PC-3 (cell line): Measurements from ENCODE around the gene ELAPOR1. TPM values are rescaled to one million over a fixed set of nuclear protein-coding genes. Genes with fewer than 3 reads are reported as not detected.

Experiments used
- ATAC-seq: fragments of 200-7000 bp; cut with Tn5 transposase; 2 replicates; pipeline ENCODE4 v1.9.1; 2020; ENCODE audit warnings: mild to moderate bottlenecking, moderate library complexity
- BruUV-seq: library from RNA; stranded (reverse); fragments of 400-500 nt; replicated peaks from 2 replicates; lab custom pipeline; 2021; lab: Mats Ljungman, UMichigan
- CTCF ChIA-PET: fragments of 300-600 bp; sonication (Branson Sonifier 250); formaldehyde crosslinking; loops from one replicate; lab custom pipeline; 2022; ENCODE audit warnings: antibody characterized with exemption; lab: Charles Lee
- POLR2A ChIA-PET: fragments of 300-600 bp; sonication (Branson Sonifier 250); formaldehyde crosslinking; loops from one replicate; lab custom pipeline; 2022; ENCODE audit warnings: antibody characterized with exemption; ENCODE audit not compliant: unreplicated experiment; lab: Charles Lee
- DNase-seq: peaks from one replicate; pipeline ENCODE4 v3.0.0-alpha.2; 2015
- H2AFZ ChIP-seq: fragments of 300-600 bp; sonication (generic); 2 replicates; pipeline ENCODE4 v1.6.0; 2016; ENCODE audit warnings: antibody characterized with exemption, low read length
- H3F3A ChIP-seq: fragments of 300-600 bp; sonication (generic); one replicate; pipeline ENCODE4 v1.6.0; 2017; ENCODE audit warnings: antibody characterized with exemption, low read length, control low read depth, mild to moderate bottlenecking; ENCODE audit not compliant: unreplicated experiment
- H3K27ac ChIP-seq: fragments of 300-600 bp; sonication (generic); 2 replicates; pipeline ENCODE4 v1.5.1; 2016; ENCODE audit warnings: mild to moderate bottlenecking, low read length
- H3K27me3 ChIP-seq: fragments of 300-600 bp; sonication (generic); 2 replicates; pipeline ENCODE4 v1.6.1; 2016; ENCODE audit warnings: low read length, mixed read lengths
- H3K36me3 ChIP-seq: fragments of 300-600 bp; sonication (generic); 2 replicates; pipeline ENCODE4 v1.6.1; 2016; ENCODE audit warnings: low read depth, mixed run types, low read length, mixed read lengths
- H3K4me1 ChIP-seq: fragments of 300-600 bp; sonication (generic); 2 replicates; pipeline ENCODE4 v1.5.1; 2016; ENCODE audit warnings: low read length; ENCODE audit not compliant: insufficient read depth
- H3K4me2 ChIP-seq: fragments of 300-600 bp; sonication (generic); 2 replicates; pipeline ENCODE4 v1.6.0; 2016; ENCODE audit warnings: low read length
- H3K4me3 ChIP-seq: fragments of 300-600 bp; sonication (generic); 2 replicates; pipeline ENCODE4 v1.5.1; 2016; ENCODE audit warnings: mild to moderate bottlenecking, low read length, mixed read lengths
- H3K79me2 ChIP-seq: fragments of 300-600 bp; sonication (generic); 2 replicates; pipeline ENCODE4 v1.6.1; 2017; ENCODE audit warnings: low read length, mixed read lengths
- H3K9ac ChIP-seq: fragments of 300-600 bp; sonication (generic); 2 replicates; pipeline ENCODE4 v1.6.0; 2016; ENCODE audit warnings: mild to moderate bottlenecking, low read length
- H3K9me2 ChIP-seq: fragments of 300-600 bp; sonication (generic); replicated peaks from 2 replicates; pipeline ENCODE4 v1.6.1; 2016; ENCODE audit warnings: mixed run types, low read length, mixed read lengths
- H3K9me3 ChIP-seq: fragments of 300-600 bp; sonication (generic); 2 replicates; pipeline ENCODE4 v1.6.1; 2016; ENCODE audit warnings: low read length, mixed read lengths
- H4K20me1 ChIP-seq: fragments of 300-600 bp; sonication (generic); 2 replicates; pipeline ENCODE4 v1.6.1; 2016; ENCODE audit warnings: low read length, mixed read lengths
- EZH2 ChIP-seq: fragments of 300-600 bp; sonication (generic); IDR thresholded peaks from one replicate; pipeline ENCODE4 v1.6.1; 2017; ENCODE audit warnings: antibody characterized with exemption, mild to moderate bottlenecking, low read length; ENCODE audit not compliant: unreplicated experiment
- EZH2phosphoT487 ChIP-seq: fragments of 300-600 bp; sonication (generic); IDR thresholded peaks from 2 replicates; pipeline ENCODE4 v1.6.1; 2018; ENCODE audit warnings: mild to moderate bottlenecking, antibody characterized with exemption, low read length, borderline replicate concordance
- intact Hi-C: fragments of 100-400 bp; cut with micrococcal nuclease; formaldehyde crosslinking; loops from 2 replicates; pipeline ENCODE4 v1.9.0; 2023
- total RNA-seq: library from RNA; depleted of rRNA; stranded (reverse); fragments of >200 nt; gene quantifications from 2 replicates; pipeline ENCODE4 v1.2.3, GENCODE V29; 2014
- TF ChIP-seq, protein P1 (sequence below): fragments of 300-600 bp; sonication (generic); conservative IDR thresholded peaks from 2 replicates; pipeline ENCODE4 v1.5.1; 2017; ENCODE audit warnings: antibody characterized with exemption, low read depth, mild to moderate bottlenecking, low read length

The ELAPOR1 gene
- total RNA-seq, 1 experiment from 2014 or later: 0.80 TPM

DNA sequence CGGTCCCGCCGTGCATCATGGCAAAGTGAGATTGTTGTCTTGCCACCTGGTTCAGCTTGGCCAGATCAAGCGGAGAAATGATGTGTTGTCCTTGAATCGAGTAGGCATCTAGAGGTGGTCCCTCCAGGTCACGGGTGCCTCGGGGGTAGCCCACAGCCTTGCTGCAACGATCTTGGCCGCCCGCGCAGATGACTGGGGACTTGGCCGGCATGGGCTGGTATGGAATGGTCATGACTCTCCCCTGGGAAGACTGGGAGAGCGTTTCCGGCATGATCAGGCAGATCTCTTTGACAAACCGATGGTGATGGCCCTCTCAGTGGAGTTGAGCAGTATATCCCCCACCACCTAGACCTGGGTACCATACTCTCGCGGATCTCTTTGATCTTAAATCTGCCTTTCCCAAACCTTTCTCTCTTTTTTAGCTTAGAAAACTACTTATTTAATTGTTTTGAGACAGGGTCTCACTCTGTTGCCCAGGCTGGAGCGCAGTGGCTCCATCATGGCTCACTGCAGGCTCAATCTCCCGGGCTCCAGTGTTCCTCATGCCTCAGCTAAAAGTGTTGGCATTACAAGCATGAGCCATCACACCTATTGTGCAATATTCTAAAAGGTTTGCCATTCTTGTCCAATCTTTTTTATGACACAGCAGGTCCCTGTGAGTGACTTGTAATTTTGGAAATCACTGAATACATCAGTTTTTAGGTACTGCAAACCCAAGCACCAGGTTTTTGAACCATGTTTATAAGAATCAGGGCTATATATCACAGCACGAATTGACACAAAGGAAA is 9.4 kb upstream of the ELAPOR1 start:
- CTCF ChIA-PET: no interaction called here
- no peak overlapping the region for H3K4me2 ChIP-seq
- DNase-seq: no peak

DNA sequence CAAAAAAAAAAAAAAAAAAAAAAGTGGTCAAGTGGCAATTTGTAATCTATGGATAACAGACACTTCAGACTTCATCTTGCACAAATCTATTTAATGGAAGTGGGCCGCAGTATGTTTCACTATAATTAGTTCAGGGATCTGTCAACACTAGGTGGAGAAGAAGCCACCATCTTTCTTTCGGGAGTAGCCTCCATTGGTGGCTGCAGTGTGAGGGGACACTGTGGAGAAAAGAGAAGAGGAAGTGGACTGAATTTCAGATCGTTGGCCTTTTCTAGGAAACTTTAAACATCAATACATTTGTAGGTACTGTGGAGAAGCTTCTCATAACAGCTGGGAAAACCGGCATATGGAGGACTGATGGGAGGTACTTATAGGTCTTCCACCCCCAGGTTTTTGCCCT is 8.0 kb upstream of the ELAPOR1 start:
- Histone ChIP-seq H3K36me3 (peaks cover 2% of the 10 kb centered on the region), H3K4me1 (no peaks in the 10 kb centered on the region), H3K9me3 (no peaks in the 10 kb centered on the region), H3K27ac (no peak overlapping the region), H3F3A (no peaks in the 10 kb centered on the region), H3K27me3 (no peaks in the 10 kb centered on the region), H3K4me2 (no peak overlapping the region), H4K20me1 (peaks cover 4% of the 10 kb centered on the region; the same call in 1 of the 2 replicates), H3K79me2 (peaks cover 14% of the 10 kb centered on the region), H3K9ac (no peak overlapping the region), H3K9me2 (no peaks in the 10 kb centered on the region), H2AFZ (no peak overlapping the region), H3K4me3 (no peak overlapping the region)
- no TSS peak for BruUV-seq
- POLR2A ChIA-PET: no interaction called here
- no peak for DNase-seq
- ATAC-seq: no peak
- TF ChIP-seq EZH2phosphoT487 (no peak), EZH2 (no peak)
- TF ChIP-seq, protein P1, sequence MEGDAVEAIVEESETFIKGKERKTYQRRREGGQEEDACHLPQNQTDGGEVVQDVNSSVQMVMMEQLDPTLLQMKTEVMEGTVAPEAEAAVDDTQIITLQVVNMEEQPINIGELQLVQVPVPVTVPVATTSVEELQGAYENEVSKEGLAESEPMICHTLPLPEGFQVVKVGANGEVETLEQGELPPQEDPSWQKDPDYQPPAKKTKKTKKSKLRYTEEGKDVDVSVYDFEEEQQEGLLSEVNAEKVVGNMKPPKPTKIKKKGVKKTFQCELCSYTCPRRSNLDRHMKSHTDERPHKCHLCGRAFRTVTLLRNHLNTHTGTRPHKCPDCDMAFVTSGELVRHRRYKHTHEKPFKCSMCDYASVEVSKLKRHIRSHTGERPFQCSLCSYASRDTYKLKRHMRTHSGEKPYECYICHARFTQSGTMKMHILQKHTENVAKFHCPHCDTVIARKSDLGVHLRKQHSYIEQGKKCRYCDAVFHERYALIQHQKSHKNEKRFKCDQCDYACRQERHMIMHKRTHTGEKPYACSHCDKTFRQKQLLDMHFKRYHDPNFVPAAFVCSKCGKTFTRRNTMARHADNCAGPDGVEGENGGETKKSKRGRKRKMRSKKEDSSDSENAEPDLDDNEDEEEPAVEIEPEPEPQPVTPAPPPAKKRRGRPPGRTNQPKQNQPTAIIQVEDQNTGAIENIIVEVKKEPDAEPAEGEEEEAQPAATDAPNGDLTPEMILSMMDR: no peak
- CTCF ChIA-PET: no interaction called here
- intact Hi-C loops: no loop called here

More for the DNA sequence above, 9.4 kb upstream of the ELAPOR1 start:
- peaks cover 23% of the 10 kb centered on the region for H3K79me2 ChIP-seq
- peaks cover 4% of the 10 kb centered on the region; the same call in 1 of the 2 replicates for H4K20me1 ChIP-seq
- H2AFZ ChIP-seq: no peak overlapping the region
- H3K36me3 ChIP-seq: peaks cover 2% of the 10 kb centered on the region
- H3K27me3 ChIP-seq: no peaks in the 10 kb centered on the region
- H3K9ac ChIP-seq: no peak overlapping the region
- no peak overlapping the region for H3K27ac ChIP-seq
- no peak for ATAC-seq
- H3K9me3 ChIP-seq: no peaks in the 10 kb centered on the region
- no peaks in the 10 kb centered on the region for H3F3A ChIP-seq
- BruUV-seq: no TSS peak
- TF ChIP-seq EZH2 (no peak), EZH2phosphoT487 (no peak)
- TF ChIP-seq, protein P1: no peak
- H3K4me3 ChIP-seq: no peak overlapping the region
- H3K4me1 ChIP-seq: no peaks in the 10 kb centered on the region
- POLR2A ChIA-PET: interaction anchor here (1.0 kb wide), 1 partner anchor 65 kb away, joined by 4 read pairs; no protein-coding TSS in a partner anchor
- no peaks in the 10 kb centered on the region for H3K9me2 ChIP-seq
- intact Hi-C loops: no loop called here

DNA sequence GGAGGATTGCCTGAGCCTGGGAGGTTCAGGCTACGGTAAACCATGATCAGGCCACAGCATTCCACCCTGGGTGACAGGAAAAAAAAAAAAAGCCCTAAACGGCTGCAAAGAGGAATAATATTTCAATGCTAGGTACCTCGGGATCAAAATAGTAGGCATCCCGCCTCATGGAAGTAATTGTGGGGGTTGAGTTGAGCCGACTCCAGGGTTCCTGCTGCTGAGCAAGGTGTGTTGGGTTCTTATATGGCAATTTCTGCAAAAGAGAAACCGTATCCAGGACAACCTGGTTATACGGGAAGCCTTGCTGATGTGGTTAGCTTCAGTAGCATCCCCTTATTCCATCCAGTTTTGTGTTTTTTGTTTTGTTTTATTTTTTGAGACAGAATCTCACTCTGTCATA is 6.1 kb upstream of the ELAPOR1 start:
- Histone ChIP-seq H3K4me3 (no peak overlapping the region), H3K27me3 (peaks cover under 1% of the 10 kb centered on the region; the same call in 1 of the 2 replicates), H2AFZ (no peak overlapping the region), H4K20me1 (no peaks in the 10 kb centered on the region), H3F3A (no peaks in the 10 kb centered on the region), H3K27ac (no peak overlapping the region), H3K9ac (no peak overlapping the region), H3K36me3 (no peaks in the 10 kb centered on the region; the same call in 1 of the 2 replicates), H3K9me3 (no peaks in the 10 kb centered on the region), H3K9me2 (no peaks in the 10 kb centered on the region), H3K4me1 (peaks cover 4% of the 10 kb centered on the region; the same call in 1 of the 2 replicates), H3K4me2 (no peak overlapping the region), H3K79me2 (no peaks in the 10 kb centered on the region)
- ATAC-seq: no peak
- ChIA-PET POLR2A (interaction anchor here (0.6 kb wide), 1 partner anchor 140 kb away, joined by 3 read pairs; no protein-coding TSS in a partner anchor), CTCF (no interaction called here)
- TF ChIP-seq EZH2phosphoT487: no peak
- no TSS peak for BruUV-seq
- intact Hi-C loops: no loop called here
- no peak for DNase-seq
